ENCODE data around the gene TFDP2. TPM values are rescaled to one million over a fixed set of nuclear protein-coding genes. Genes with fewer than 3 reads are reported as not detected.
A peak's percentile ranks its signal among the peaks of the same experiment; 100 is the strongest.

Gene TFDP2
- total RNA-seq (10 to 100 TPM; 23.7 to 44.7 (median 41.0) TPM), polyA plus RNA-seq (10 to 100 TPM; 23.7 to 31.2 TPM), total RNA-seq (66.9 reads per million, percentile 77 among the genes with 10 or more reads in this experiment)

GRCh38 chr3:142148792-142149672, at the start of gene TFDP2:
Gene TFDP2 (minus strand): TSS chr3:142149544. CDS start chr3:142101749, 47,795 bp downstream.
- intact Hi-C loops (cut with micrococcal nuclease), result loop anchor here (1.0 to 5.0 kb wide), 15 partner anchors 76 to 1823 kb away; partner anchors contain the start of genes ATP1B3 (in 2 of the 2), ATR (in 2 of the 2), DIPK2A (in 2 of the 2) and GK5 (in 2 of the 2)
- Histone ChIP-seq H3K4me1 (ENCODE audit: control insufficient read depth in 2 of 2, insufficient read depth in 2 of 2, low read length in 2 of 2) (peaks cover 0 to 13% of the 10 kb centered on the region in 2 donors), H3K27ac (ENCODE audit: low read depth, low read length) (peak within 1 kb of the TSS; percentile 78), H3K27me3 (ENCODE audit: control insufficient read depth in 2 of 2, insufficient read depth in 2 of 2, low read length in 2 of 2) (no peaks in the 10 kb centered on the region), H3K4me3 (ENCODE audit: low read length) (peak within 1 kb of the TSS; percentile 81), H3K36me3 (ENCODE audit: control insufficient read depth in 2 of 3, insufficient read depth in 3 of 3, low read length in 3 of 3) (no peaks in the 10 kb centered on the region), H3K9me3 (ENCODE audit: control insufficient read depth in 2 of 3, low read length in 3 of 3) (no peaks in the 10 kb centered on the region)
- ATAC-seq (peak; percentile 99), DNase-seq (peak; percentile 77 to 88 (median 86))
- Mint-ChIP-seq H3K36me3 (peaks cover 0 to 3% (median 0%) of the 10 kb centered on the region in 5 donors), H3K4me1 (peaks cover 24 to 41% (median 32%) of the 10 kb centered on the region in 7 donors), H3K27me3 (peaks cover 0 to 16% (median 0%) of the 10 kb centered on the region in 5 donors), H3K27ac (peak within 1 kb of the TSS; percentile 57 to 95 (median 87)), H3K9me3 (no peaks in the 10 kb centered on the region), H3K4me3 (peak within 1 kb of the TSS; percentile 85 to 96 (median 92))
- ChIA-PET CTCF (no interaction called here), POLR2A (interaction anchor here (1.7 kb wide), 1 partner anchor 20 kb away, joined by 4 read pairs; no protein-coding TSS in a partner anchor)

- ChIA-PET POLR2A (interaction anchor here (0.5 kb wide), 1 partner anchor 29 kb away, joined by 3 read pairs; no protein-coding TSS in a partner anchor), CTCF (no interaction called here)
- no peaks in the 10 kb centered on the region for H3K27me3 Mint-ChIP-seq
- H3K4me1 ChIP-seq (ENCODE audit: control insufficient read depth in 2 of 2, insufficient read depth in 2 of 2, low read length in 2 of 2), result no peaks in the 10 kb centered on the region
- H3K9me3 Mint-ChIP-seq, result peaks cover 0 to 1% (median 0%) of the 10 kb centered on the region in 11 donors
- no peaks in the 10 kb centered on the region for H3K4me1 Mint-ChIP-seq
- DNase-seq, result no peak
- no peaks in the 10 kb centered on the region for H3K27me3 ChIP-seq (ENCODE audit: control insufficient read depth in 2 of 2, insufficient read depth in 2 of 2, low read length in 2 of 2)
- H3K36me3 ChIP-seq (ENCODE audit: control insufficient read depth in 2 of 3, insufficient read depth in 3 of 3, low read length in 3 of 3), result no peaks in the 10 kb centered on the region
- no peak overlapping the region for H3K4me3 ChIP-seq (ENCODE audit: low read length)
- H3K27ac Mint-ChIP-seq, result no peak overlapping the region
- H3K9me3 ChIP-seq (ENCODE audit: control insufficient read depth in 2 of 3, low read length in 3 of 3), result no peaks in the 10 kb centered on the region
- no peak for ATAC-seq
- peaks cover 0 to 52% (median 7%) of the 10 kb centered on the region in 5 donors for H3K36me3 Mint-ChIP-seq
- H3K27ac ChIP-seq (ENCODE audit: low read depth, low read length), result no peak overlapping the region
- intact Hi-C loops (cut with micrococcal nuclease), result no loop called here
- no peak overlapping the region for H3K4me3 Mint-ChIP-seq
Observed at GRCh38 chr3:142188846-142189245, 39.5 kb upstream of the TFDP2 start.

- Mint-ChIP-seq H3K4me3 (no peak overlapping the region), H3K9me3 (no peaks in the 10 kb centered on the region), H3K4me1 (no peaks in the 10 kb centered on the region), H3K27me3 (no peaks in the 10 kb centered on the region), H3K27ac (no peak overlapping the region), H3K36me3 (peaks cover 2 to 33% (median 10%) of the 10 kb centered on the region in 5 donors)
- intact Hi-C loops (cut with micrococcal nuclease), result loop anchor here (1.0 to 2.0 kb wide), 2 partner anchors 99 to 100 kb away; no protein-coding TSS in a partner anchor
- DNase-seq (peak in 1 of 9 donors; percentile 1), ATAC-seq (peak; percentile 53)
- H3K4me1 ChIP-seq (ENCODE audit: control insufficient read depth in 2 of 2, insufficient read depth in 2 of 2, low read length in 2 of 2), result no peaks in the 10 kb centered on the region
- no peaks in the 10 kb centered on the region for H3K9me3 ChIP-seq (ENCODE audit: control insufficient read depth in 2 of 3, low read length in 3 of 3)
- H3K4me3 ChIP-seq (ENCODE audit: low read length), result no peak overlapping the region
- H3K36me3 ChIP-seq (ENCODE audit: control insufficient read depth in 2 of 3, insufficient read depth in 3 of 3, low read length in 3 of 3), result peaks cover 0 to 6% (median 5%) of the 10 kb centered on the region in 3 experiments
- no peaks in the 10 kb centered on the region for H3K27me3 ChIP-seq (ENCODE audit: control insufficient read depth in 2 of 2, insufficient read depth in 2 of 2, low read length in 2 of 2)
- no peak overlapping the region for H3K27ac ChIP-seq (ENCODE audit: low read depth, low read length)
- POLR2A ChIA-PET, result interaction anchor here (0.6 kb wide), 1 partner anchor 320 kb away, joined by 3 read pairs; no protein-coding TSS in a partner anchor
- CTCF ChIA-PET, result interaction anchor here (0.5 to 1.2 kb wide), 3 partner anchors 10 to 1002 kb away, joined by 3 to 4 read pairs (median 3); no protein-coding TSS in a partner anchor
Observed at GRCh38 chr3:142180761-142181362, 31.5 kb upstream of the TFDP2 start.

GRCh38 chr3:142175478-142175877, 26.1 kb upstream of the TFDP2 start:
- H3K4me1 ChIP-seq (ENCODE audit: control insufficient read depth in 2 of 2, insufficient read depth in 2 of 2, low read length in 2 of 2), result no peaks in the 10 kb centered on the region
- H3K36me3 ChIP-seq (ENCODE audit: control insufficient read depth in 2 of 3, insufficient read depth in 3 of 3, low read length in 3 of 3), result peaks cover 0 to 4% (median 0%) of the 10 kb centered on the region in 3 experiments
- no peaks in the 10 kb centered on the region for H3K9me3 ChIP-seq (ENCODE audit: control insufficient read depth in 2 of 3, low read length in 3 of 3)
- H3K27me3 Mint-ChIP-seq, result no peaks in the 10 kb centered on the region
- no peaks in the 10 kb centered on the region for H3K9me3 Mint-ChIP-seq
- intact Hi-C loops (cut with micrococcal nuclease), result no loop called here
- ChIA-PET CTCF (interaction anchor here (0.5 kb wide), 1 partner anchor 27 kb away, joined by 4 read pairs; no protein-coding TSS in a partner anchor), POLR2A (no interaction called here)
- H3K4me3 ChIP-seq (ENCODE audit: low read length), result no peak overlapping the region
- DNase-seq (no peak), ATAC-seq (no peak)
- H3K4me3 Mint-ChIP-seq, result no peak overlapping the region
- no peaks in the 10 kb centered on the region for H3K4me1 Mint-ChIP-seq
- no peak overlapping the region for H3K27ac Mint-ChIP-seq
- no peak overlapping the region for H3K27ac ChIP-seq (ENCODE audit: low read depth, low read length)
- peaks cover 2 to 37% (median 14%) of the 10 kb centered on the region in 5 donors for H3K36me3 Mint-ChIP-seq
- H3K27me3 ChIP-seq (ENCODE audit: control insufficient read depth in 2 of 2, insufficient read depth in 2 of 2, low read length in 2 of 2), result no peaks in the 10 kb centered on the region

- Histone ChIP-seq H3K27me3 (ENCODE audit: control insufficient read depth in 2 of 2, insufficient read depth in 2 of 2, low read length in 2 of 2) (no peaks in the 10 kb centered on the region), H3K9me3 (ENCODE audit: control insufficient read depth in 2 of 3, low read length in 3 of 3) (no peaks in the 10 kb centered on the region), H3K36me3 (ENCODE audit: control insufficient read depth in 2 of 3, insufficient read depth in 3 of 3, low read length in 3 of 3) (peaks cover 0 to 3% (median 0%) of the 10 kb centered on the region in 3 experiments), H3K4me1 (ENCODE audit: control insufficient read depth in 2 of 2, insufficient read depth in 2 of 2, low read length in 2 of 2) (no peaks in the 10 kb centered on the region), H3K27ac (ENCODE audit: low read depth, low read length) (no peak overlapping the region), H3K4me3 (ENCODE audit: low read length) (no peak overlapping the region)
- no peaks in the 10 kb centered on the region for H3K9me3 Mint-ChIP-seq
- DNase-seq, result no peak
- H3K4me3 Mint-ChIP-seq, result no peak overlapping the region
- peak overlapping the region in 1 of 9 donors; percentile 41 for H3K27ac Mint-ChIP-seq
- no peak for ATAC-seq
- H3K36me3 Mint-ChIP-seq, result peaks cover 2 to 37% (median 9%) of the 10 kb centered on the region in 5 donors
- no peaks in the 10 kb centered on the region for H3K27me3 Mint-ChIP-seq
- CTCF ChIA-PET, result no interaction called here
- intact Hi-C loops (cut with micrococcal nuclease), result no loop called here
- no peaks in the 10 kb centered on the region for H3K4me1 Mint-ChIP-seq
- POLR2A ChIA-PET, result no interaction called here
Observed at GRCh38 chr3:142174559-142174958, 25.2 kb upstream of the TFDP2 start.

- H3K36me3 ChIP-seq (ENCODE audit: control insufficient read depth in 2 of 3, insufficient read depth in 3 of 3, low read length in 3 of 3), result peaks cover 0 to 9% (median 0%) of the 10 kb centered on the region in 3 experiments
- Mint-ChIP-seq H3K27me3 (no peaks in the 10 kb centered on the region), H3K36me3 (peaks cover 7 to 32% (median 15%) of the 10 kb centered on the region in 5 donors), H3K27ac (peak overlapping the region in 1 of 9 donors; percentile 32), H3K4me3 (no peak overlapping the region), H3K9me3 (no peaks in the 10 kb centered on the region), H3K4me1 (no peaks in the 10 kb centered on the region)
- ATAC-seq, result no peak
- H3K27ac ChIP-seq (ENCODE audit: low read depth, low read length), result no peak overlapping the region
- H3K4me3 ChIP-seq (ENCODE audit: low read length), result no peak overlapping the region
- POLR2A ChIA-PET, result no interaction called here
- H3K9me3 ChIP-seq (ENCODE audit: control insufficient read depth in 2 of 3, low read length in 3 of 3), result no peaks in the 10 kb centered on the region
- H3K4me1 ChIP-seq (ENCODE audit: control insufficient read depth in 2 of 2, insufficient read depth in 2 of 2, low read length in 2 of 2), result no peaks in the 10 kb centered on the region
- CTCF ChIA-PET, result no interaction called here
- intact Hi-C loops (cut with micrococcal nuclease), result no loop called here
- no peaks in the 10 kb centered on the region for H3K27me3 ChIP-seq (ENCODE audit: control insufficient read depth in 2 of 2, insufficient read depth in 2 of 2, low read length in 2 of 2)
- no peak for DNase-seq
Observed at GRCh38 chr3:142168514-142168913, 19.2 kb upstream of the TFDP2 start.
